DMS114 treated with DMSO at 0.1 percent for 48 hours (cell line): ENCODE measurements around the gene MGST3.
"Not testable (repeated sequence)": the region's sequence is repeated elsewhere in the genome, so short reads cannot be mapped to it uniquely, and the experiment has no call there.

ENCODE experiments used
- DNase-seq: peaks from one replicate; lab custom pipeline; 2025; ENCODE audit not compliant: unreplicated experiment; lab: John Stamatoyannopoulos, UW

MGST3 gene

DNA sequence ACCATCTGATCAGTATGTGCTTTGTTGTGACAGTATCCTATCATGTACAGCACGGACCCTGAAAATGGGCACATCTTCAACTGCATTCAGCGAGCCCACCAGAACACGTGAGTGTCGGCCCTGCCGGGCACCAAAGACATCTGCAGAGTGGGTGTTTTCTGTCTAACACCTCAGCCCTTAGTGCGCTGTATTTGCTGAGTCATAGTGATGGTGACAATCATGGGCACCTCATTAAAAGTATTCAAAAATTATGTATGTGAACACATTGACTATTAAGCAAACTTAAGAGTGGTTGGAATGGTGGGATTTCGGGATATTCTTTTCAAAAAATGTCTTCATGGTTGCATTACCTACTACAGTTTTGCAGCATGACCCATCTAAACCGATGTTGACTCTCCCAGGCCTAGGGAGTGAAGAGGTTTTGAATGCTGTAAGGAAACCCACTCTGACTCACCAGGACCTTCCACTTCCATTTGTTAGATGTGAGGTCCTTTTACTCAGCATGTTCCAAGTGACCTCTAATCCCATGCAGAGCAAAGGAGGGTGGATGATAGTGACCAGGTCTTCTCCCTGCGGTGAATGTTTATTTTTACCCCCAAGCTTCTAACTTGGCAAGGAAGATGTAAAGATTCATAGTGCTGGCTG lies 20.1 kb downstream of the MGST3 start:
- DNase-seq: no peak

DNA sequence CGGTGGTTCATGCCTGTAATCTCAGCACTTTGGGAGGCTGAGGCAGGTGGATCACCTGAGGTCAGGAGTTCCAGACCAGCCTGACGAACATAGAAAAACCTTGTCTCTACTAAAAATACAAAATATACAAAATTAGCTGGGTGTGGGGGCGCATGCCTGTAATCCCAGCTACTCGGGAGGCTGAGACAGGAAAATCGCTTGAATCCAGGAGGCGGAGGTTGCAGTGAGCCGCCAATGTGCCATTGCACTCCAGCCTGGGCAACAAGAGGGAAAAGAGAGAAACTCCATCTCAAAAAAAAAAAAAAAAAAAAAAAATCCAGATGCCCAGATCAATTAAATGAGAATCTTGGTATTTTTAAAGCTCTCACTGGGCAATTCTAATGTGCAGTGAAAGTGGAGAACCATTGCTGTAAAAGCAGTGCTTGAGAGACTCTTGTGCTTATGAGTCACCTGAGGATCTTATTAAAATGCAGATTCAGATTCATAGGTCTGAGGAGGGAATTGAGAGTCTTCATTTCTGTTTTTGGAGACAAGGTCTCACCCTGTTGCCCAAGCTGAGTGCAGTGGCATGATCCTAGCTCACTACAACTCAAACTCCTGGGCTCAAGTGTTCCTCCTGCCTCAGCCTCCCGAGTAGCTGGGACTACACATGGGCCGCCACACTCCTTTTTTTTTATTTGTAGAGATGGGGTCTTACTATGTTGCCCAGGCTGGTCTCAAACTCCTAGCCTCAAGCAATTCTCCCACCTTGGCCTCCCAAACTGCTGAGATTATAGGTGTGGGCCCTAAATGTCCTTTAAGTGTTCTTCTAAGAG lies 27.9 kb downstream of the MGST3 start:
- DNase-seq: not testable (repeated sequence)

DNA sequence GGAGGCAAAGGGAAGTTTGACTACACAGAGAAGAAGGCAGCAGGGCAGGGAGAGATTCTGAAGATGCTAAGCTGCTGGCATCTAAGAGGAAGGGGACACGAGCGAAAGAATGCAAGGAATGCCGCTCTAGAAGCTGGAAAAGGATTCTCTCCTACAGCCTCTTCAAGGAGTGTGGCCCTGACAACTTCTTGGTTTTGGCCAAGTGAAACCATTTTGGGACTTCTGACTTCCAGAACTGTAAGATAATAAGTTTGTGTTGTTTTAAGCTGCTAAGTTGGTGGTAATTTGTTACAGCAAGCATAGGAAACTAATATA lies 28.5 kb downstream of the MGST3 start:
- no peak for DNase-seq

DNA sequence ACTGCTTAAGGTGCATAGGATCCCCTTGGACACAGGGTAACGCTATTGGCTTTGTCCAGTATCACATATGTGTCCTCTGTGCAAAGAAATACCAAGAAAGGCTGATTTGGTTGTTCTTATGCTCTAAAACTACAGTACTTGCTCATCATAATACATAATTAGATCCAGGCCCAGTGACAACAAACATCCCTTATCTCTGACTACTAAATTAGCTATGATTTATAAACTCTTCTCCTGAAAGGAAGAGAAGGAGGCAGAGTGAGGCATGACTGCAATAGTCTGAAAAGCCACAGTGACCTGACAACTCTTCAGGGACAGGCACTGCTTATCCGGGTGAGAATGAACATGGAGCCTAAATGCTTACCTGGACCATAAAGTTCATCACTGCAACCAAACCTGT lies 30.7 kb downstream of the MGST3 start:
- DNase-seq: no peak

GRCh38 chr1:165662186-165662585 lies 31.2 kb downstream of the MGST3 start:
- no peak for DNase-seq

- DNase-seq: no peak
Observed at GRCh38 chr1:165666152-165666825, 35.3 kb downstream of the MGST3 start.

DNA sequence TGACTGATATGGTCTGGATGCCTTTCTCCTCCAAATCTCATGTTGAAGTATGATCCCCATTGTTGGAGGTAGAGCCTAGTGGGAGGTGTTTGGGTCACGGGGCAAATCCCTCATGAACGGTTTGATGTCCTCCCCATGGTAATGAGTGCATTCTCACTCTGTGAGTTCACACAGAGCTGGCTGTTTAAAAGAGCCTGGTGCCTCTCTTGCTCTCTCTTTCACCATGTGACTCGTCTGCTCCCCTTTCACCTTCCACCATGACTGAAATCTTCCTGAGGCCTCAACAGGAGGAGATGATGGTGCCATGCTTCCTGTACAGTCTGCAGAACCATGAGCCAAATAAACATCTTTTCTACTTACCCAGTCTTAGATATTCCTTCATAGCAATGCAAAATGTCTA lies 37.1 kb downstream of the MGST3 start:
- no peak for DNase-seq

DNA sequence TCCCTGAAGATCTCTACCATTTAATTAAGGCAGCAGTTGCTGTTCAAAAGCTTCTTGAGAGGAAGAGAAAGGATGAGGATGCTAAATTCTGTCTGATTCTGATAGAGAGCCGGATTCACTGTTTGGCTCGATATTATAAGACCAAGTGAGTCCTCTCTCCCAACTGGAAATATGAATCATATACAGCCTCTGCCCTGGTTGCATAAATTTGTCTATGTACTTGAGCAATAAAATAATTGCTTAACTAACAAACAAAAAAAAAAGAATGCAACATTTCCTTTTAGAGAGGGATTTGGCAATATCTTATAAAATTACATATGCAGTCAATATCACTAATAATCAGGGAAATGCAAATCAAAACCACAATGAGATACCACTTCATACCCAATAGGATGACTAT lies 40.5 kb downstream of the MGST3 start:
- no peak for DNase-seq

GRCh38 chr1:165674599-165674998 lies 43.6 kb downstream of the MGST3 start:
- DNase-seq: no peak

DNA sequence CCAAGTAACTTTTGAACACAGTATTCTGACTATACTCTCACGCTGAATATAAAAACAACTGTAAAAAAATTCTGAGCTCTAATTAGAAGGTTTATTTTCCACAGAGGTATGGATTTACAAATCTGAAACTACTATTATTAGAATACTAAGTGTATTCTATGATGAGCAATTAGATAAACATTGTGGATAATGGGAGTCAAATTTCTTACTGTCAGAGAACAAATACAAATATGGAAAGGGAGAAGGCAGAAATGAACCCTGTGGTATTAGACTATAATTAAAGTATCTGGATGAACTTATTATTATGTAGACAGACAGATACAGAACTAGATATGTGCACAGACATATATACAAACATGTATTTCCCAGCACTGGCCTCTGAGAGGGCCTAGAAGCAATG lies 44.8 kb downstream of the MGST3 start:
- no peak for DNase-seq

- DNase-seq: no peak
Observed at GRCh38 chr1:165678509-165678908, 47.5 kb downstream of the MGST3 start.

DNA sequence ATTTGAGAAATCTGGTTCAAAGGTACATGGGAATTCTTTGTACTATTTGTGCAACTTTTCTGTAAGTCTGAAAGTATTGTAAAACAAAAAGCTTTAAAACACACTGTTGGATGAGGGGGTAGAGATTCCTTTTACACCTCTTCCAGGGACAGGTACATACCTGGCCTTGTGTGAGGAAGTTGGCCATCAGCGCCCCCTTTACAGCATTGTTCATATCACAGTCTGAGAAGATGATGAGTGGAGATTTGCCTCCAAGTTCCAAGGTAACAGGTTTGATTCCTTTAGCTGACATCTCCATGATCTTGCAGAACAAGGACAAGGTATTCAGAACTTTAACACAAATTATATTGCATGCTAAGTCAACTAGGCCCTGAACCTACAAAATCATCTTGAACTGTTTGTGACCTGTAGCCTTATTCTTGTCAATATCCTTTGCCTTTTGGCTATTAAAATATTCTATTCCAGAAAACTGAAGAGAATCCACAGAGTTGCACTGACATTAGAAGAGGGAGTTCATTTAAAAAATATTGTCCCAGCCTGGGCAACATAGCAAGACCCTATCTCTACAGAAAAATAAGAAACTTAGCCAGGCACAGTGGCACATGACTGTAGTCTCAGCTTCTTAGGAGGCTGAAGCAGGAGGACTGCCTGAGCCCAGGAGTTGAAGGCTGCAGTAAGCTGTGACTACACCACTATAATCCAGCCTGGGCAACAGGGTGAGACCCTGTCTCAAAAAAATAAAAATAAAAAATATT lies 48.4 kb downstream of the MGST3 start:
- no peak for DNase-seq

DNA sequence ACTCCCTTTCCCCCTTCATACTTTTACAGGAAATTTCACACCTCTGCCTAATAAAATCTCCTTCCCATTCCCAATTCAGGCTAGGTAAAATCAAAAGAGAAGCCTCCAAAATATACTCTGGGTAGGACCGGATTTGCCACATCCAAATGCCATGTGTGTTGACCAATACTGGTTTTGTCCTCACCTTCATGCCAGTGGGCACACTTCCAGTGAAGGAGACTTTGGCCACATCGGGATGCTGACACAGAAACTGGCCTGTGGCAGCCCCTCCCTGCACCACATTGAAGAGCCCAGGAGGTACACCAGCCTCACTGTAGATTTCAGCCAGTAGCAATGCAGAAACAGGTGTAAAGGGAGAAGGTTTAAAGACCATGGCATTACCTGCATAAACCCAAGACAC lies 49.3 kb downstream of the MGST3 start:
- DNase-seq: no peak

- not testable (repeated sequence) for DNase-seq
Observed at GRCh38 chr1:165680773-165681172, 49.7 kb downstream of the MGST3 start.

GRCh38 chr1:165683848-165684485 lies 52.9 kb downstream of the MGST3 start:
- no peak for DNase-seq

DNA sequence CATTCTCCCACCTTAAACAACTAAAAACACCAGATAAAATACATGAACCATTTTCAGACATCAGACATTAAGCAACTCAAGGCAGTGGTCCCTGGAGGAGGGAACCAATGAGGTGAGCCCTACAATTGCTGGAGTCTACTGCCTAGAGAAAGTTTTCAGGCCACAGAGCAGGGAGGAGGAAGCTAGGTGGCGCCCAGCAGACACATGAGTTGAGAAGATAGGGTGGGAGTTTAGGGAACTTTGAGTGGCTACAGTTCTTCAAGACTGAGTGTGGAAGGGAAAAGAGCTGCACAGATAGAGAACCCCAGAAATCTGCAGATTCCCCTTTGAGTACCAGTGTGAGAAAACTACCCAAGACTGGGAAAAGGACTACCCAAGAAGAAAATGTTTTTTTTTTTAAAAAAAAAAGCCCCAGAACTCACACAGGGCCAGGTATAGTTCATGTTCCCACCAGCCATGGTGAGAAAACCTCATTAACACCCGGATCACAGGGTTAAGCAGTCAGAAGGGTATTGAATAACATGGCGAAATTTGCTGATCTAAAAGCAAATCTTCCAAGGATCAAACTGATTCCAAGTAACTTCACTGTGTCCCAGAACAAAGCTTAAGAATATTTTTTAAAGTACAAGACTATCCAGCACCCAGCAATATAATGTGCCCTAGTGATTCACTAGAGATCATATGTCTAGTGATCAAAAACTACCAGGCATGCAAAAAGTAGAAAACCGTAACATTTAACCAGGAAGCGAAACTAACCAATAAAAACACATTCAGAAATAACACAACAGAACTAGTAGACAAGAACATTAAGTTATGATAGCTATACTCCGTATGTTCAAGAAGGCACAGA lies 55.3 kb downstream of the MGST3 start:
- no peak for DNase-seq

- no peak for DNase-seq
Observed at GRCh38 chr1:165686971-165687433, 56.0 kb downstream of the MGST3 start.

GRCh38 chr1:165688046-165688445 lies 57.0 kb downstream of the MGST3 start:
- no peak for DNase-seq

DNA sequence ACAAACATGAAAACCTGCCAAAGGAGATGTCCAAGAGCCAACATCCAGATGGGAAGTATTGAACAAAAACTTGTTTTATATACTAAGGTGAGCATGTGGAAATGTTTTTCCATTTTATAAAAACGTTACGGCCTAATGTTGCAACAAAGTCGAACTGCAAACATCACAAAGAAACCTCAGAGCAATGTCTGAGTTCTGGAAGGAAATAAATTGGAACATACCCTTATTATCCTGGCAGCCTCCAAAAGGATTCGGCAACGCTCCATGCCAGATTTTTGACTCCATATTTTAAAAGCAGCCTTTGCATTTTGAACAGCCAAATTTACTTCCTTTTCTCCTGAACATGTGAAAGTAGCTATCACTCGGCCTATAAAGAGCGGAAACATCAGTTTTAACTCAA lies 64.0 kb downstream of the MGST3 start:
- no peak for DNase-seq

GRCh38 chr1:165696625-165697100 lies 65.6 kb downstream of the MGST3 start:
- no peak for DNase-seq
